BE2C (cell line): ENCODE measurements around the gene NRAP.

Source experiments
- DNase-seq: peaks from one replicate; pipeline ENCODE4 v3.0.0-alpha.2; 2020
- H3K27me3 ChIP-seq: fragments of 250-450 bp; sonication (Bioruptor Pico); 2 replicates; pipeline ENCODE4 v1.5.1; 2020; ENCODE audit warnings: mild to moderate bottlenecking
- H3K36me3 ChIP-seq: fragments of 250-450 bp; sonication (Bioruptor Pico); 2 replicates; pipeline ENCODE4 v1.5.1; 2020; ENCODE audit warnings: mild to moderate bottlenecking
- H3K4me1 ChIP-seq: fragments of 250-450 bp; sonication (Bioruptor Pico); 2 replicates; pipeline ENCODE4 v1.5.1; 2020
- H3K4me3 ChIP-seq: 2 replicates; pipeline ENCODE4 v1.5.1; 2011; ENCODE audit warnings: low read depth, low read length
- H3K9me3 ChIP-seq: fragments of 250-450 bp; sonication (Bioruptor Pico); 2 replicates; pipeline ENCODE4 v1.5.1; 2020
- CTCF ChIP-seq: IDR thresholded peaks from 2 replicates; pipeline ENCODE4 v1.5.1; 2012; ENCODE audit warnings: mild to moderate bottlenecking, low read depth, low read length

The NRAP gene

GRCh38 chr10:113552014-113552413 is 111.8 kb downstream of the NRAP start:
- DNase-seq, result no peak
- TF ChIP-seq CTCF, result no peak
- no peaks in the 10 kb centered on the region for H3K9me3 ChIP-seq
- no peak overlapping the region for H3K4me3 ChIP-seq
- peaks cover 24% of the 10 kb centered on the region for H3K4me1 ChIP-seq
- no peaks in the 10 kb centered on the region for H3K27me3 ChIP-seq
- H3K36me3 ChIP-seq, result no peaks in the 10 kb centered on the region

GRCh38 chr10:113550365-113550764 is 113.5 kb downstream of the NRAP start:
- no peak for TF ChIP-seq CTCF
- H3K36me3 ChIP-seq, result no peaks in the 10 kb centered on the region

GRCh38 chr10:113549856-113550255 is 114.0 kb downstream of the NRAP start:
- no peaks in the 10 kb centered on the region for H3K27me3 ChIP-seq
- H3K36me3 ChIP-seq, result no peaks in the 10 kb centered on the region
- H3K4me1 ChIP-seq, result peaks cover 12% of the 10 kb centered on the region
- DNase-seq, result peak; percentile 64
- no peaks in the 10 kb centered on the region for H3K9me3 ChIP-seq
- H3K4me3 ChIP-seq, result no peak overlapping the region
- peak; percentile 30 for TF ChIP-seq CTCF

More at GRCh38 chr10:113550365-113550764, 113.5 kb downstream of the NRAP start:
- no peaks in the 10 kb centered on the region for H3K9me3 ChIP-seq
- no peak overlapping the region for H3K4me3 ChIP-seq
- peaks cover 15% of the 10 kb centered on the region for H3K4me1 ChIP-seq
- H3K27me3 ChIP-seq, result no peaks in the 10 kb centered on the region
- peak; percentile 27 for DNase-seq

- no peaks in the 10 kb centered on the region for H3K27me3 ChIP-seq
- TF ChIP-seq CTCF, result no peak
- H3K36me3 ChIP-seq, result no peaks in the 10 kb centered on the region
- H3K9me3 ChIP-seq, result no peaks in the 10 kb centered on the region
- H3K4me1 ChIP-seq, result peaks cover 12% of the 10 kb centered on the region
- no peak overlapping the region for H3K4me3 ChIP-seq
- no peak for DNase-seq
These were observed 116.4 kb downstream of the NRAP start for GRCh38 chr10:113547426-113547825.

- H3K27me3 ChIP-seq, result no peaks in the 10 kb centered on the region
- H3K9me3 ChIP-seq, result no peaks in the 10 kb centered on the region
- no peaks in the 10 kb centered on the region for H3K36me3 ChIP-seq
- H3K4me1 ChIP-seq, result peaks cover 10% of the 10 kb centered on the region; the same call in 1 of the 2 replicates
- no peak for DNase-seq
- TF ChIP-seq CTCF, result no peak
- H3K4me3 ChIP-seq, result no peak overlapping the region
These were observed 119.4 kb downstream of the NRAP start for GRCh38 chr10:113544392-113544791.

GRCh38 chr10:113543107-113543955 is 120.5 kb downstream of the NRAP start:
- H3K36me3 ChIP-seq, result no peaks in the 10 kb centered on the region
- no peak for DNase-seq
- no peak overlapping the region for H3K4me3 ChIP-seq
- no peaks in the 10 kb centered on the region for H3K27me3 ChIP-seq
- TF ChIP-seq CTCF, result no peak
- H3K4me1 ChIP-seq, result peaks cover 10% of the 10 kb centered on the region; the same call in 1 of the 2 replicates
- H3K9me3 ChIP-seq, result no peaks in the 10 kb centered on the region
